HG03064 (cell line): ENCODE data around the gene TP53TG3D.
"Not testable (repeated sequence)": the region's sequence is repeated elsewhere in the genome, so short reads cannot be mapped to it uniquely, and the experiment has no call there.

Experiments used
- ATAC-seq: cut with Tn5 transposase; IDR thresholded peaks from one replicate; pipeline ENCODE4 v1.9.1; 2021; ENCODE audit warnings: low read depth; ENCODE audit not compliant: unreplicated experiment

The TP53TG3D gene, protein sequence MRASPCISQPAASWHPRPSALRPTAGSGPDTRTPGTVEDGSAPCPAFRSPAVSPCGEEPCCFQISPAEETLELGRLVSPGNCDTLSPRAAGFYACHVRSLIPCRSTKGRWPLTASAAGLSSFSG

DNA sequence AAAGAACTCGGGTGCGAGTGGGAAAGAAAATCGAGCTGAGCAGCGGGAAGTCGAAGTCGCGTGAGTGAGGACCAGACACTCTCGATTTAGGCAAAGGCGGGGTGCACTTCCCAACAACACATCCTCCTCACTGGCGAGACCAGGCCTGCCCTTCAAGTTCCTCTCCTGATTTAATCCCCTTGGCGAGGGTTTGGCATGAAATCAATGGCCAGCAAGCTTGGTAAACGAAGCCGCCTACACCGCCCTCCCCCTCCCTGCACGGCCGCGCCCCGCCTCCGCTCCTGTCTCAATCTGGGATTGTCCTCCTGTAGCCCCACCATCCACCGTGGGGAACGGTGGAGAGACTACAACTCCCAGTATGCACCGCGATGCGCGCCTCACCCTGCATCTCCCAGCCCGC lies at the start of gene TP53TG3D:
Gene TP53TG3D (plus strand): TSS at position 301 of the 400 bp plus-strand sequence. CDS start 68 bp downstream, at position 369.
- not testable (repeated sequence) for ATAC-seq

DNA sequence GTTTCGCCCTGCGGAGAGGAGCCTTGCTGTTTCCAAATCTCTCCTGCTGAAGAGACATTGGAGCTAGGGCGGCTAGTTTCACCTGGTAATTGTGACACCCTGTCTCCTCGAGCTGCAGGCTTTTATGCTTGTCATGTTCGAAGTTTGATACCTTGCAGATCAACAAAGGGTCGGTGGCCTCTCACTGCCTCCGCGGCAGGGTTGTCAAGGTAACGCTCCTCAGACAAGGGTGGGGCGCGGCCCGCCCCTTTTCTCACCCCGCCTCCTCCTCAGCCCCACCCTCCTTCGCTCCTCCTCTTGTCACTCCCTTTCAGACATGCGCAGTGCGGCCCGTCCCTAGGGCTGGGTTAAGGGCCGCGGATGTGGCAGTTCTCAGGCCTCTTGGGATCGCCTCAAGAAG lies 421 bp downstream of the TP53TG3D start:
- not testable (repeated sequence) for ATAC-seq

DNA sequence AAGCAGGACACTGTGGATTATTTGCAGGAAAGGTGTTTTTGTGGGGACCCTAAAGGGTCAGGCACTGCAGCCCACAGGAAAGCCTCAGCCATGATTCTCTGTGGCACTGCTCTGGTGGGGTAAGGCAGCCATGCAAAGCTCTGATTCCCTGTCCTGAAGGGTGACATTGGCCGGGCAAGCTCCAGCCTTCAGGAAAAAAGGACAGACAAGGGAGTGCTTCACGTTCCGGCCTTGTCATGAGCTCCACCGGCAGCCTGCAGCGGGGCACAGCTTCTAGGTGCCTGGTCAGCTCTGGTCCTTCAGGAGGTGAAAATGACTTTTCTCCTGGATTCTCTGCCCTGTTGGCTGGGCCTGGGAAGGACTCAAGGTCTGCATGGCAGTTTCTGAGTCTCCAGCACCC lies 8.4 kb downstream of the TP53TG3D start:
- ATAC-seq: not testable (repeated sequence)

DNA sequence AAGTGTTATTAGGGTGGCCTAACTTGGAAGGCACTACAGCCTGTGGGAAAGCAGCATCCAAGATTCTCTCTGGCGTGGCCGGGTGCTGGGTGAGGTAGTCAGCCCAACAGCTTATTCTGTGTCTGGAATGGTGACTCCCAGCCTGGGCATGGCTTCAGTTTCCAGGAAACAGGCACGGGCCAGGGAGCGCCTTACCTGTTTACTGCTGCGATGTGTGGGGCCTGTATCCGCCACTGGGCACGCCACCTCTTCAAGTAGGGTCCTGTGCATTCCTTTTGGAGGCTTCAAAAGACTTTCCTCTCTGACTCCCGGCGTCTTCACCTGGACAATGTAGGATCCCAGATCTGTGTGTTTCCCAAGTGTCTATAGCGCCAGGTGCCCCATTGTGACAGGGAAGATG lies 10.5 kb downstream of the TP53TG3D start:
- ATAC-seq: not testable (repeated sequence)

DNA sequence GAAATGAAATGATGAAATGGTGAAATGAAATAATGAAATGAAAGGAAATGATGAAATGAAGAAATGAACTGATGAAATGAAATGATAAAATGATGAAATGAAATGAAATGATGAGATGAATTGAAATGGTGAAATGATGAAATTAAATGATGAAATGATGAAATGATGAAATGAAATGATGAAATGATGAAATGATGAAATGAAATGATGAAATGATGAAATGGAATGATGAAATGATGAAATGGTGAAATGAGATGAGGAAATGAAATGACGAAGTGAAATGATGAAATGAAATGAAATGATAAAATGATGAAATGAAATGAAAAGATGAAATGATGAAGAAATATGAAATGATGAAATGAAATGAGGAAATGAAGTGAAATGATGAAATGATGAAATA lies 28.8 kb downstream of the TP53TG3D start:
- ATAC-seq: not testable (repeated sequence)

DNA sequence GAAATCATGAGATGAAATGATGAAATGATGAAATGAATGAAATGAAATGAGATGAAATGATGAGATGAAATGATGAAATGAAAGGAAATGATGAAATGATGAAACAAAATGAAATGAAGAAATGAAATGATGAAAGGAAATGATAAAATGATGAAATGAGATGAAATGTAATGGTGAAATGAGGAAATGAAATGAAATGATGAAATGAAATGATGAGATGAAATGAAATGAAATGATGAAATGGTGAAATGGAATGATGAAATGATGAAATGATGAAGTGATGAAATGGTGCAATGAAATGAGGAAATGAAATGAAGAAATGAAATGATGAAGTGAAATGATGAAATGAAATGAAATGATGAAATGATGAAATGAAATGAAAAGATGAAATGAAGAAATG lies 29.9 kb downstream of the TP53TG3D start:
- not testable (repeated sequence) for ATAC-seq

DNA sequence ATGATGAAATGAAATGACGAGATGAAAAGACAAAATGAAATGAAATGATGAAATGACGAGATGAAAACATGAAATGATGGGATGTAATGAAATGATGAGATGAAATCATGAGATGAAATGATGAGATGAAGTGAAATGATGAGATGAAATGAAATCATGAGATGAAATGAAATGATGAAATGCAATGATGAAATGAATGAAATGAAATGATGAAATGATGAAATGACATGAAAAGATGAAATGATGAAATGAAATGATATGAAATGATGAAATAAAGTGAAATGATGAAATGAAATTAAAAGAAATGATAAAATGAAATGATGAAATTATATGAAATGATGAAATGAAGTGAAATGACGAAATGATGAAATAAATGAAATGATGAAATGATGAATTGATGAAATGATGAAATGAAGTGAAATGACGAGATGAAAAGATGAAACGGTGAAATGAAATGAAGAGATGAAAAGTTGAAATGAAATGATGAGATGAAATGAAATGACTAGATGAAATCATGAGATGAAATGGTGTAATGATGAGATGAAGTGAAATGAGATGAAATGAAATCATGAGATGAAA lies 30.9 kb downstream of the TP53TG3D start:
- not testable (repeated sequence) for ATAC-seq

DNA sequence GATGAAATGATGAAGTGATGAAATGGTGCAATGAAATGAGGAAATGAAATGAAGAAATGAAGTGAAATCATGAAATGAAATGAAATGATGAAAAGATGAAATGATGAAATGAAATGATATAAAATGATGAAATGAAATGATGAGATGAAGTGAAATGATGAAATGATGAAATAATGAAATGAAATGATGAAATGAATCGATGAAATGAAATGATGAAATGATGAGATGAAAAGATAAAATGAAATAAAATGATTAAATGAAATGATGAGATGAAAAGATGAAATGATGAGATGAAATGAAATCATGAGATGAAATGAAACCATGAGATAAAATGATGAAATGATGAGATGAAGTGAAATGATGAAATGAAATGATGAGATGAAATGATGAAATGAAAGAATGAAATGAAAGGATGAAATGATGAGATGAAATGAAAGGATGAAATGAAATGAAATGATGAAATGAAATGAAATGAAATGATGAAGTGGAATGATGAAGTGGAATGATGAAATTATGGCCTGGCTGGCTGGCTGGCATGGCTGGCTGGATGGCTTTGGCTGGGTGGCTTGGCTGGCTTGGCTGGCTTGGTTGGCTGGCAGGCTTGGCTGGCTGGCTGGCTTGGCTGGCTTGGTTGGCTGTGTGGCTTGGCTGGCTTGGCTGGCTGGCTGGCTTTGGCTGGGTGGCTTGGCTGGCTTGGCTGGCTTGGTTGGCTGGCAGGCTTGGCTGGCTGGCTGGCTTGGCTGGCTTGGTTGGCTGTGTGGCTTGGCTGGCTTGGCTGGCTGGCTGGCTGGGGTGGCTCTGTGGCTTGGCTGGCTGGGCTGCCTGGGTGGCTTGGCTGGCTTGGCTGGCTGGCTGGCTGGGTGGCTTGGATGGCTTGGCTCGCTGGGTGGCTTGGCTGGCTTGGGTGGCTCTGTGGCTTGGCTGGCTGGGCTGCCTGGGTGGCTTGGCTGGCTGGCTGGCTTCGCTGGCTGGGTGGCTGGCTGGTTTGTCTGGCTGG lies 32.0 kb downstream of the TP53TG3D start:
- not testable (repeated sequence) for ATAC-seq

DNA sequence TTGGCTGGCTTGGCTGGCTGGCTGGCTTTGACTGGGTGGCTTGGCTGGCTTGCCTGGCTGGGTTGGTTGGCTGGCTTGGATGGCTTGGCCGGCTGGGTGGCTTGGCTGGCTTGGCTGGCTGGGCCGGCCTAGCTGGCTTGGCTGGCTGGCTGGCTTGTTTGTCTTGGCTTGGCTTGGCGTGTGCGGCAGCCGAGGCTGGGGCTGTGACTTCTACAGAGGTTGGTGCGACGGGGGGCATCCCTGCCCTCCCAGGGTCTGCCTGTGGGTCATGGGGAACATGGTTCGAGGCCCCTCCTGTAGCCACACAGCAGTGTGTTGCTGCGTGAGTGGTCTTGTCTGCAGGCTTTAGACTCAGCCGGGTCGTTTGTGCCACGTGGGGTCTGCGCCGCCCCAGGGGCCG lies 33.1 kb downstream of the TP53TG3D start:
- not testable (repeated sequence) for ATAC-seq

DNA sequence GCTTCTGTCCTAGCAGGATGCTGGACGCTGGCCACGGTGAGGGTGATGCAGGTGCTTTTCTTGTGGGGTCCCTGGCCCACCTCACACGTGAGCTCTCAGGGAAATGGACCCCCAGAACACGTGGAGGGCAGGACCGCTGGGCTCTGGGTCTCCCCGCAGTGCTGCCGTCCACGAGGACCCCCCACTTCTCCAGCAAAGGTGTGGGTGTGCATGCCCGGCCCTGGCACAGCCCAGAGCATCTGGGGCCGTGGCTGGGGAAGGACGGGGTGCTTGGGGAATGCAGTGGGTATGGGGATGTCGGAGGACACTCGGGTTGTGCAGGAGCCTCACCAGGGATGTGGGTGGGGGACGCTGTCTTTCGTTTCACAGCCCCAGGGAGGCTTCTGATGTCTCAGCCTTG lies 34.7 kb downstream of the TP53TG3D start:
- ATAC-seq: not testable (repeated sequence)

DNA sequence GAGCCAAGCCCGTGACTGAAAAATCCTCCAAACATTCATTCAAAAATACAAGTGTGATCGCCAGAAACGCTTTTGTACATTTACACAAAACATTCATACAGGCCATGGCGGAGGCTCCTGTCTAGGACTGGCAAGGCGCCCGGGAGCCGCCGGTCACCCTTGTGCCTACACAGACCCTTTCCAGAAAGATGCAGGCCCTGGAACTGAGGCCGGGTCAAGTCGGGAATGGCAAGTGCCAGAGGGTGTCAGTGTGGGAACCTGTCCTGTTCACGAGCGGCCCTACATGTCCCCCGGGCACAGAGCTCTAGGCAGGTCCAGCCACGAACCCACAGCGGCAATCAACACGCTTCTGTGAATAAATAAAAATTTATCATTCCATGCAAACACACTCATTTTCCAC lies 36.1 kb downstream of the TP53TG3D start:
- not testable (repeated sequence) for ATAC-seq

DNA sequence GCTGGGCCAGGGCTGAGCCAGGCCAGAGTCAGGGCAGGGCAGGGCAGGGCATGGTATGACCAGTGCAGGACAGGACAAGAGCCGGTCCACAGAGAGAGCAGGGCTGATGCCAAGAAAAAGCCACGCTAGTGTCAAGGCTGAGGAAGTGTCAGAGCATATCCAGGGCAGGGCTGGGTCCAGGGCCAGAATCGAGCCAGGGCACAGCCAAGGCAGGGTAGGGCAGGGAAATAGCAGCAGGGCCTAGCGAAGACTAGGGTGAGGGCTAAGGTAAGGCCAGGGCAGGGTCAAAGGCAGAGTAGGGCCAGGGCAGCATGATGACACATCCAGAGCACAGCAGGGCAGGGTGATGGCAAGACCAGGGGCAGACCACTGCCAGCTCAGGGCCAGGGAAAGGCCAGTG lies 49.7 kb downstream of the TP53TG3D start:
- ATAC-seq: not testable (repeated sequence)
